ENCODE data around the gene TLE1. TPM values are rescaled to one million over a fixed set of nuclear protein-coding genes. Genes with fewer than 3 reads are reported as not detected.
"Not testable (repeated sequence)": the region's sequence is repeated elsewhere in the genome, so short reads cannot be mapped to it uniquely, and the experiment has no call there.

The TLE1 gene
- total RNA-seq (2022) (46.1 and 46.2 TPM in 2 replicates), Bru-seq, nascent RNA (percentile 90 among the genes with signal in this experiment), BruChase-seq, experiment 1, labeled RNA remaining after a 6-hour chase (percentile 69 among the genes with signal in this experiment), BruChase-seq, experiment 2, labeled RNA remaining after a 2-hour chase (percentile 70 among the genes with signal in this experiment)
- long read RNA-seq, partial matches to known transcripts = 40 of 79 reads
- long read RNA-seq, other reads (novel, unspliced or antisense) = 39 of 79 reads

GRCh38 chr9:81689343-81690175, at the start of gene TLE1:
Gene TLE1, minus strand, starts transcription at chr9:81689547. Its CDS starts 1,307 bp downstream, at chr9:81688240.
- no TSS peak for BruUV-seq (replicated peaks)
- Mint-ChIP-seq H3K4me1 (ENCODE audit: low read depth, unreplicated experiment) (no peaks in the 10 kb centered on the region), H3K27ac (ENCODE audit: unreplicated experiment) (peak within 1 kb of the TSS; percentile 97), H3K27me3 (ENCODE audit: unreplicated experiment) (no peaks in the 10 kb centered on the region), H3K9me3 (ENCODE audit: low read depth, unreplicated experiment) (no peaks in the 10 kb centered on the region), H3K36me3 (ENCODE audit: insufficient read depth, unreplicated experiment) (peaks cover 24% of the 10 kb centered on the region), H3K4me3 (ENCODE audit: low read depth, unreplicated experiment) (no peak within 1 kb of the TSS)
- DNase-seq = peak; percentile 97
- no peak for TF ChIP-seq CTCF (IDR thresholded peaks at IDR 0.05; ENCODE audit: unreplicated experiment)
- CTCF ChIA-PET = interaction anchor here (0.6 to 1.4 kb wide), 6 partner anchors 15 to 213 kb away, joined by 3 to 5 read pairs (median 4); no protein-coding TSS in a partner anchor
- intact Hi-C loops (cut with micrococcal nuclease; ENCODE audit: unreplicated experiment) = loop anchor here (2.0 to 10.0 kb wide), 5 partner anchors 48 to 585 kb away; no protein-coding TSS in a partner anchor

- Mint-ChIP-seq H3K4me3 (ENCODE audit: low read depth, unreplicated experiment) (peak overlapping the region; percentile 13), H3K27me3 (ENCODE audit: unreplicated experiment) (no peaks in the 10 kb centered on the region)
- intact Hi-C loops (cut with micrococcal nuclease; ENCODE audit: unreplicated experiment) = loop anchor here (5.0 to 10.0 kb wide), 2 partner anchors 46 to 87 kb away; no protein-coding TSS in a partner anchor
Measured at GRCh38 chr9:81737871-81738507, 48.6 kb upstream of the TLE1 start.

GRCh38 chr9:81730498-81730897, 41.2 kb upstream of the TLE1 start:
- intact Hi-C loops (cut with micrococcal nuclease; ENCODE audit: unreplicated experiment) = loop anchor here (10.0 kb wide), 1 partner anchor 94 kb away; no protein-coding TSS in a partner anchor
- H3K27me3 Mint-ChIP-seq (ENCODE audit: unreplicated experiment); BruUV-seq (replicated peaks); DNase-seq; H3K27ac Mint-ChIP-seq (ENCODE audit: unreplicated experiment); H3K4me1 Mint-ChIP-seq (ENCODE audit: low read depth, unreplicated experiment); CTCF ChIA-PET; H3K36me3 Mint-ChIP-seq (ENCODE audit: insufficient read depth, unreplicated experiment); H3K9me3 Mint-ChIP-seq (ENCODE audit: low read depth, unreplicated experiment); H3K4me3 Mint-ChIP-seq (ENCODE audit: low read depth, unreplicated experiment): not testable (repeated sequence)

More at GRCh38 chr9:81737871-81738507, 48.6 kb upstream of the TLE1 start:
- H3K4me1 Mint-ChIP-seq (ENCODE audit: low read depth, unreplicated experiment) = peaks cover 23% of the 10 kb centered on the region
- peak; percentile 68 for DNase-seq
- peak overlapping the region; percentile 97 for H3K27ac Mint-ChIP-seq (ENCODE audit: unreplicated experiment)
- no TSS peak for BruUV-seq (replicated peaks)
- CTCF ChIA-PET = interaction anchor here (0.6 kb wide), 1 partner anchor 105 kb away, joined by 3 read pairs; no protein-coding TSS in a partner anchor
- H3K36me3 Mint-ChIP-seq (ENCODE audit: insufficient read depth, unreplicated experiment) = peaks cover 5% of the 10 kb centered on the region
- TF ChIP-seq CTCF (IDR thresholded peaks at IDR 0.05; ENCODE audit: unreplicated experiment) = no peak
- H3K9me3 Mint-ChIP-seq (ENCODE audit: low read depth, unreplicated experiment) = peaks cover 2% of the 10 kb centered on the region

GRCh38 chr9:81729135-81729534, 39.8 kb upstream of the TLE1 start:
- Mint-ChIP-seq H3K27ac (ENCODE audit: unreplicated experiment) (no peak overlapping the region), H3K9me3 (ENCODE audit: low read depth, unreplicated experiment) (peaks cover 2% of the 10 kb centered on the region), H3K4me1 (ENCODE audit: low read depth, unreplicated experiment) (peaks cover 3% of the 10 kb centered on the region), H3K27me3 (ENCODE audit: unreplicated experiment) (no peaks in the 10 kb centered on the region), H3K36me3 (ENCODE audit: insufficient read depth, unreplicated experiment) (no peaks in the 10 kb centered on the region), H3K4me3 (ENCODE audit: low read depth, unreplicated experiment) (no peak overlapping the region)
- CTCF ChIA-PET = no interaction called here
- no peak for TF ChIP-seq CTCF (IDR thresholded peaks at IDR 0.05; ENCODE audit: unreplicated experiment)
- intact Hi-C loops (cut with micrococcal nuclease; ENCODE audit: unreplicated experiment) = no loop called here
- BruUV-seq (replicated peaks) = no TSS peak
- no peak for DNase-seq

Measured in Calu3 (cell line).